WTC11 (cell line): Measurements from ENCODE around the gene ANO2. TPM values are rescaled to one million over a fixed set of nuclear protein-coding genes. Genes with fewer than 3 reads are reported as not detected.

Experiments used
- ATAC-seq: fragments of 200-7000 bp; cut with Tn5 transposase; 2 replicates; pipeline ENCODE4 v1.10.0; 2021; ENCODE audit warnings: mild to moderate bottlenecking, moderate library complexity
- CTCF ChIA-PET: fragments of 300-600 bp; sonication (Branson Sonifier 250); formaldehyde crosslinking; loops from one replicate; lab custom pipeline; 2021; ENCODE audit warnings: antibody characterized with exemption; lab: Charles Lee
- POLR2A ChIA-PET: fragments of 350-600 bp; sonication (Branson Sonifier 250); formaldehyde crosslinking; loops from one replicate; lab custom pipeline; 2021; ENCODE audit warnings: antibody characterized with exemption; lab: Charles Lee
- DNase-seq: peaks from one replicate; pipeline ENCODE4 v3.0.0; 2021; ENCODE audit warnings: low spot score
- H3K27ac Mint-ChIP-seq: 2 replicates; pipeline ENCODE4 v1.8.0; 2021; ENCODE audit warnings: mixed read lengths
- H3K27me3 Mint-ChIP-seq: 2 replicates; pipeline ENCODE4 v1.8.0; 2021; ENCODE audit warnings: low read depth, mild to moderate bottlenecking, moderate library complexity, mixed read lengths
- H3K36me3 Mint-ChIP-seq: 2 replicates; pipeline ENCODE4 v1.8.0; 2021; ENCODE audit warnings: mixed read lengths
- H3K4me1 Mint-ChIP-seq: 2 replicates; pipeline ENCODE4 v1.8.0; 2022; ENCODE audit warnings: mixed read lengths
- H3K4me3 Mint-ChIP-seq: 2 replicates; pipeline ENCODE4 v1.8.0; 2021; ENCODE audit warnings: mild to moderate bottlenecking, moderate library complexity, mixed read lengths
- H3K9me3 Mint-ChIP-seq: 2 replicates; pipeline ENCODE4 v1.8.0; 2021; ENCODE audit warnings: mixed read lengths
- ATF1 ChIP-seq: sonication (generic); formaldehyde crosslinking; IDR thresholded peaks from 2 replicates; pipeline ENCODE4 v1.8.1; 2023; ENCODE audit warnings: mild to moderate bottlenecking, moderate library complexity, missing genetic modification reagents
- HMGA2 ChIP-seq: fragments of 250-450 bp; sonication (Bioruptor Pico); IDR thresholded peaks from 2 replicates; pipeline ENCODE4 v1.4.0; 2021; ENCODE audit warnings: mild to moderate bottlenecking, moderate library complexity
- IRF2 ChIP-seq: sonication (generic); formaldehyde crosslinking; IDR thresholded peaks from 2 replicates; pipeline ENCODE4 v1.8.0; 2022; ENCODE audit warnings: low read depth, missing genetic modification reagents, borderline replicate concordance
- MYBL2 ChIP-seq: sonication (generic); formaldehyde crosslinking; IDR thresholded peaks from 2 replicates; pipeline ENCODE4 v1.8.1; 2023; ENCODE audit warnings: mild to moderate bottlenecking, moderate library complexity, missing genetic modification reagents
- NFATC4 ChIP-seq: fragments of 250-450 bp; sonication (Bioruptor Pico); IDR thresholded peaks from 2 replicates; pipeline ENCODE4 v1.9.0; 2021; ENCODE audit warnings: mild to moderate bottlenecking
- NFYB ChIP-seq: sonication (generic); formaldehyde crosslinking; conservative IDR thresholded peaks from 2 replicates; pipeline ENCODE4 v1.8.0; 2022; ENCODE audit warnings: low read depth, missing genetic modification reagents
- OVOL2 ChIP-seq: fragments of 250-450 bp; sonication (Bioruptor Pico); IDR thresholded peaks from 2 replicates; pipeline ENCODE4 v1.9.0; 2021; ENCODE audit warnings: mild to moderate bottlenecking, borderline replicate concordance
- PRRX2 ChIP-seq: fragments of 250-450 bp; sonication (Bioruptor Pico); IDR thresholded peaks from 2 replicates; pipeline ENCODE4 v1.8.0; 2021; ENCODE audit warnings: mild to moderate bottlenecking
- SMAD3 ChIP-seq: sonication (generic); formaldehyde crosslinking; IDR thresholded peaks from 2 replicates; pipeline ENCODE4 v1.8.0; 2022; ENCODE audit warnings: missing genetic modification reagents, mild to moderate bottlenecking, borderline replicate concordance
- SOX15 ChIP-seq: fragments of 250-450 bp; sonication (Bioruptor Pico); IDR thresholded peaks from 2 replicates; pipeline ENCODE4 v1.9.0; 2021; ENCODE audit warnings: mild to moderate bottlenecking
- TP53 ChIP-seq: sonication (generic); formaldehyde crosslinking; IDR thresholded peaks from 2 replicates; pipeline ENCODE4 v1.8.1; 2023; ENCODE audit warnings: mild to moderate bottlenecking, missing genetic modification reagents
- ZMAT4 ChIP-seq: fragments of 250-450 bp; sonication (Bioruptor Pico); IDR thresholded peaks from 2 replicates; pipeline ENCODE4 v1.9.0; 2021; ENCODE audit warnings: mild to moderate bottlenecking
- ZNF219 ChIP-seq: sonication (generic); formaldehyde crosslinking; IDR thresholded peaks from 2 replicates; pipeline ENCODE4 v1.8.0; 2023; ENCODE audit warnings: missing genetic modification reagents, mild to moderate bottlenecking, borderline replicate concordance
- ZNF317 ChIP-seq: sonication (generic); formaldehyde crosslinking; IDR thresholded peaks from 2 replicates; pipeline ENCODE4 v1.8.1; 2023; ENCODE audit warnings: low read depth, mild to moderate bottlenecking, moderate library complexity, missing genetic modification reagents, borderline replicate concordance
- ZNF396 ChIP-seq: fragments of 250-450 bp; sonication (Bioruptor Pico); IDR thresholded peaks from 2 replicates; pipeline ENCODE4 v1.8.0; 2021; ENCODE audit warnings: mild to moderate bottlenecking, moderate library complexity, borderline replicate concordance
- total RNA-seq: library from RNA; stranded (reverse); gene quantifications from 3 replicates; pipeline ENCODE4 v1.2.3, GENCODE V29; 2021
- TF ChIP-seq, protein P1 (sequence below): sonication (generic); formaldehyde crosslinking; IDR thresholded peaks from 2 replicates; pipeline ENCODE4 v1.8.0; 2022; ENCODE audit warnings: mild to moderate bottlenecking, missing genetic modification reagents
- TF ChIP-seq, protein P2 (sequence below): fragments of 250-450 bp; sonication (Bioruptor Pico); IDR thresholded peaks from 2 replicates; pipeline ENCODE4 v1.9.0; 2021; ENCODE audit warnings: moderate library complexity, mild to moderate bottlenecking, inconsistent platforms, borderline replicate concordance
- TF ChIP-seq, protein P3 (sequence below): sonication (generic); formaldehyde crosslinking; IDR thresholded peaks from 2 replicates; pipeline ENCODE4 v1.8.0; 2022; ENCODE audit warnings: missing genetic modification reagents
- TF ChIP-seq, protein P4 (sequence below): fragments of 250-450 bp; sonication (Bioruptor Pico); IDR thresholded peaks from 2 replicates; pipeline ENCODE4 v1.8.0; 2021; ENCODE audit warnings: mild to moderate bottlenecking
- TF ChIP-seq, protein P5 (sequence below): sonication (generic); formaldehyde crosslinking; IDR thresholded peaks from 2 replicates; pipeline ENCODE4 v1.8.1; 2022; ENCODE audit warnings: low read depth, missing genetic modification reagents, borderline replicate concordance

ANO2 gene
- total RNA-seq, 1 experiment from 2014 or later: 2.8 TPM

DNA sequence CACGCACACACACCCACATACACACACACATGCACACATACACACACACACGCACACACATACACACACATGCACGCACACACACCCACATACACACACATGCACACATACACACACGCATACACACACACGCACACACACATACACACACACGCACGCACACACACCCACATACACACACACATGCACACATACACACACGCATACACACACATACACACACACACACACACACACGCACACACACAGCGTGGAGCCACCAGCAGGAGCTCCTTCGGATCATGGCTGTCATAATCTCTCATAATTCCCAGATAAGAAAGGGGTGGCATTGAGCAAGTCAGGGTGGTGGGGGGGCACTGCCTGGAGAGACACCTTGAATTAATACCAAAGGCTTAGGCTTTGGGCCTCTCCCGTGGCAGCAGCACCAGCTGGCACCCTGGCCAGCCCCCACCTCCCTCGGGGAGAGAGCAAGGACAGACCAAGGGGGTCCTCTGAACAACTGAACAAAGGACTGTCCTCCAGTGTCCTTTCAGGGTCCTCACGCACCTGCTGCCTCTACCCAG, 21.9 kb downstream of the ANO2 start (continued):
- no peak for TF ChIP-seq ZMAT4 (CRISPR knock-in tag)

DNA sequence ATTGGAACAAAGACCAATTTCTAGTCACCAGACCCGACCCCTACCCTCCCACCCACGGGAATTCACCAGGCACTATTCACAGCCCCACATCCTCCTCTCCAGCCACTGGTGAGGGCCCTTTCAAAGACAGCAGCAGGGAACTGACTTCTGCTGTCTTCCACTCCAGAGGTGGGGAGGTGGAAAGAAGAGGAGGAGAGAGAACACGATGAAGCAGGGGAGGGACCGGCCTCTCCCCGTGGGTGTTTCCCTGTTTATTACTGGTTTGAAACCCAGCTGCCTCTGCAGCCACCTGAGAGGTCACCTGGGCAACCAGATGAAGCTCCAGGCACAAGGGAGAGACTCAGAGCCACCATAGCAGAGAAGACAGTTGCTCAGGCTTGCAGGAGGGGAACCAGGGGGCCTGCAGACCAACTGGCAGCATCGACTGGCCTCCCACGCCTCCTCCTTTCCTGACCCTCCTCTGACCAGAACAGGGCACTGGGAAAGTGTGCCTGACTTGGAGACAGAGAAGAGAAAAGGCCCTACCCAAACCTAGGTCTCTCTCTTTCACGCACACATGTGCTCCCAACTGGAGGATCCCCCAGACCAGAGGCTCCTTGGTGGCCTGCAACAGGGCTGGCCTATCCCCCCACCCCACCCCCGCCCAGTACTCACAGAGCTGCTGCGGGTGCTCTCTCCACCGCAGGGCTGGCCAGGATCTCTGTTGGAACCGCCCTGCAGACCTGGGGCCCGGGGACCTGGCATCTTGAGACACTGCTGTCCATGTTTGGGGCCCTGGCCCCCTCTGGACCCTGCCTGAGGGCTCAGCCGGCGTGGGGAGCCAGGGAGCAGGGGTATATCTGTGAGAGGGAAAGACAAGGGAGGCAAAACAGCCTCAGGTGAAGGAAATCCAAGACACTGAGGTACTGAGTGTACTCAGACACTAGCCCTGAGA, 22.8 kb downstream of the ANO2 start:
- ChIA-PET POLR2A (interaction anchor here (0.6 kb wide), 1 partner anchor 162 kb away, joined by 3 read pairs; no protein-coding TSS in a partner anchor), CTCF (interaction anchor here (0.6 to 2.6 kb wide), 2 partner anchors 66 to 208 kb away, joined by 3 to 12 read pairs; no protein-coding TSS in a partner anchor)
- Mint-ChIP-seq H3K9me3 (no peaks in the 10 kb centered on the region), H3K4me1 (peaks cover 13% of the 10 kb centered on the region), H3K27me3 (no peaks in the 10 kb centered on the region), H3K27ac (no peak overlapping the region), H3K36me3 (peaks cover 2% of the 10 kb centered on the region; the same call in 1 of the 2 replicates), H3K4me3 (no peak overlapping the region)
- TF ChIP-seq MYBL2 (CRISPR knock-in tag) (no peak), SMAD3 (CRISPR knock-in tag) (no peak)
- no peak for DNase-seq
- no peak for ATAC-seq

DNA sequence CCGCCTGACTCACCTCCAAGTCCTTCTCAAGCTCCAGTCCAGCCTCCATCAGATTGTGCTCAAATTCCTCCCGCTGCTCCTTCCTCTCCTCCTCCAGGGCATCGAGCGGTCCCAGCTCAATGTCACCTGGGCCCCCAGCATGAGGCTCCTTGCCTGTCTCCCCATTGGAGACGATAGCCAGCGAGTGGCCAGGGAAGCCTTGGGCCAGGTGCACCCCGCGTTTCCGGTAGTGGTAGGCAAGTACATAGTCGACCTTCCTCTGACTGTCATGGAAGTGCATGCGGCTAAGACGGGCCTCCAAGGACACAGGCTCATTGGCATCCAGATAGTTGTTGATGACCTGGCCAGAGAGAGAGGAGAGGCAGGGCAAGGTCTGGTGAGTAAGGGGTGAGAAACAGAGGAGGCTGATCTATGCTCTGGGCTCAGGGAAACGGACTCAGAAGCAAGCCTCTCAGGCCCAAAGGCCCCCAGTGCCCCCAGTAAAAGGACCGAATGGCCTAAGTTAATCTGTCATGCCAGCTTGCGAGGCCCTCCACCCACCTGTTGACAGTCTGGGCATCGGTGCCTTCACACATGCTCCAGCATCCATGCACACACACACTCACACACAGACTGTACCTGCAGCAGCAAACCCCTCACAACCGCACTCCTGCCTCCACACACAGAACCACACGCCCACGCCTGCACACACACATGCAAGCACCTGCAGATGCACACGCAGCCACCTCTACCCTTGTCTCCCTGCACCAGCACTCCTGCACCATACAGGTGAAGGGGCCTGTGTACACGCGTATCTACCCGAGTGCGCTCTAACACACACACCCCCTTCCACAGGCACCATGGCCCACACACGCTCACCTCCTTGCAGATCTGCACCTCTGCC, 23.8 kb downstream of the ANO2 start:
- H3K27me3 Mint-ChIP-seq: no peaks in the 10 kb centered on the region
- H3K27ac Mint-ChIP-seq: no peak overlapping the region
- TF ChIP-seq HMGA2 (CRISPR knock-in tag) (no peak), OVOL2 (no peak), ATF1 (CRISPR knock-in tag) (no peak), ZNF396 (CRISPR knock-in tag) (no peak), NFYB (CRISPR knock-in tag) (no peak), TP53 (CRISPR knock-in tag) (no peak), ZMAT4 (CRISPR knock-in tag) (no peak), NFATC4 (CRISPR knock-in tag) (no peak), PRRX2 (no peak), ZNF219 (no peak), IRF2 (CRISPR knock-in tag) (no peak), ZNF317 (CRISPR knock-in tag) (no peak), SOX15 (CRISPR knock-in tag) (no peak)
- TF ChIP-seq, protein P1, sequence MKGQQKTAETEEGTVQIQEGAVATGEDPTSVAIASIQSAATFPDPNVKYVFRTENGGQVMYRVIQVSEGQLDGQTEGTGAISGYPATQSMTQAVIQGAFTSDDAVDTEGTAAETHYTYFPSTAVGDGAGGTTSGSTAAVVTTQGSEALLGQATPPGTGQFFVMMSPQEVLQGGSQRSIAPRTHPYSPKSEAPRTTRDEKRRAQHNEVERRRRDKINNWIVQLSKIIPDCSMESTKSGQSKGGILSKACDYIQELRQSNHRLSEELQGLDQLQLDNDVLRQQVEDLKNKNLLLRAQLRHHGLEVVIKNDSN (CRISPR knock-in tag): no peak
- TF ChIP-seq, protein P2, sequence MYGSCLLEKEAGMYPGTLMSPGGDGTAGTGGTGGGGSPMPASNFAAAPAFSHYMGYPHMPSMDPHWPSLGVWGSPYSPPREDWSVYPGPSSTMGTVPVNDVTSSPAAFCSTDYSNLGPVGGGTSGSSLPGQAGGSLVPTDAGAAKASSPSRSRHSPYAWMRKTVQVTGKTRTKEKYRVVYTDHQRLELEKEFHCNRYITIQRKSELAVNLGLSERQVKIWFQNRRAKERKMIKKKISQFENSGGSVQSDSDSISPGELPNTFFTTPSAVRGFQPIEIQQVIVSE (CRISPR knock-in tag): no peak
- TF ChIP-seq, protein P3, sequence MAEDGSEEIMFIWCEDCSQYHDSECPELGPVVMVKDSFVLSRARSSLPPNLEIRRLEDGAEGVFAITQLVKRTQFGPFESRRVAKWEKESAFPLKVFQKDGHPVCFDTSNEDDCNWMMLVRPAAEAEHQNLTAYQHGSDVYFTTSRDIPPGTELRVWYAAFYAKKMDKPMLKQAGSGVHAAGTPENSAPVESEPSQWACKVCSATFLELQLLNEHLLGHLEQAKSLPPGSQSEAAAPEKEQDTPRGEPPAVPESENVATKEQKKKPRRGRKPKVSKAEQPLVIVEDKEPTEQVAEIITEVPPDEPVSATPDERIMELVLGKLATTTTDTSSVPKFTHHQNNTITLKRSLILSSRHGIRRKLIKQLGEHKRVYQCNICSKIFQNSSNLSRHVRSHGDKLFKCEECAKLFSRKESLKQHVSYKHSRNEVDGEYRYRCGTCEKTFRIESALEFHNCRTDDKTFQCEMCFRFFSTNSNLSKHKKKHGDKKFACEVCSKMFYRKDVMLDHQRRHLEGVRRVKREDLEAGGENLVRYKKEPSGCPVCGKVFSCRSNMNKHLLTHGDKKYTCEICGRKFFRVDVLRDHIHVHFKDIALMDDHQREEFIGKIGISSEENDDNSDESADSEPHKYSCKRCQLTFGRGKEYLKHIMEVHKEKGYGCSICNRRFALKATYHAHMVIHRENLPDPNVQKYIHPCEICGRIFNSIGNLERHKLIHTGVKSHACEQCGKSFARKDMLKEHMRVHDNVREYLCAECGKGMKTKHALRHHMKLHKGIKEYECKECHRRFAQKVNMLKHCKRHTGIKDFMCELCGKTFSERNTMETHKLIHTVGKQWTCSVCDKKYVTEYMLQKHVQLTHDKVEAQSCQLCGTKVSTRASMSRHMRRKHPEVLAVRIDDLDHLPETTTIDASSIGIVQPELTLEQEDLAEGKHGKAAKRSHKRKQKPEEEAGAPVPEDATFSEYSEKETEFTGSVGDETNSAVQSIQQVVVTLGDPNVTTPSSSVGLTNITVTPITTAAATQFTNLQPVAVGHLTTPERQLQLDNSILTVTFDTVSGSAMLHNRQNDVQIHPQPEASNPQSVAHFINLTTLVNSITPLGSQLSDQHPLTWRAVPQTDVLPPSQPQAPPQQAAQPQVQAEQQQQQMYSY (CRISPR knock-in tag): no peak
- TF ChIP-seq, protein P4, sequence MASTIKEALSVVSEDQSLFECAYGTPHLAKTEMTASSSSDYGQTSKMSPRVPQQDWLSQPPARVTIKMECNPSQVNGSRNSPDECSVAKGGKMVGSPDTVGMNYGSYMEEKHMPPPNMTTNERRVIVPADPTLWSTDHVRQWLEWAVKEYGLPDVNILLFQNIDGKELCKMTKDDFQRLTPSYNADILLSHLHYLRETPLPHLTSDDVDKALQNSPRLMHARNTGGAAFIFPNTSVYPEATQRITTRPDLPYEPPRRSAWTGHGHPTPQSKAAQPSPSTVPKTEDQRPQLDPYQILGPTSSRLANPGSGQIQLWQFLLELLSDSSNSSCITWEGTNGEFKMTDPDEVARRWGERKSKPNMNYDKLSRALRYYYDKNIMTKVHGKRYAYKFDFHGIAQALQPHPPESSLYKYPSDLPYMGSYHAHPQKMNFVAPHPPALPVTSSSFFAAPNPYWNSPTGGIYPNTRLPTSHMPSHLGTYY (CRISPR knock-in tag): no peak
- TF ChIP-seq, protein P5, sequence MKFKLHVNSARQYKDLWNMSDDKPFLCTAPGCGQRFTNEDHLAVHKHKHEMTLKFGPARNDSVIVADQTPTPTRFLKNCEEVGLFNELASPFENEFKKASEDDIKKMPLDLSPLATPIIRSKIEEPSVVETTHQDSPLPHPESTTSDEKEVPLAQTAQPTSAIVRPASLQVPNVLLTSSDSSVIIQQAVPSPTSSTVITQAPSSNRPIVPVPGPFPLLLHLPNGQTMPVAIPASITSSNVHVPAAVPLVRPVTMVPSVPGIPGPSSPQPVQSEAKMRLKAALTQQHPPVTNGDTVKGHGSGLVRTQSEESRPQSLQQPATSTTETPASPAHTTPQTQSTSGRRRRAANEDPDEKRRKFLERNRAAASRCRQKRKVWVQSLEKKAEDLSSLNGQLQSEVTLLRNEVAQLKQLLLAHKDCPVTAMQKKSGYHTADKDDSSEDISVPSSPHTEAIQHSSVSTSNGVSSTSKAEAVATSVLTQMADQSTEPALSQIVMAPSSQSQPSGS (CRISPR knock-in tag): no peak
- peaks cover 2% of the 10 kb centered on the region; the same call in 1 of the 2 replicates for H3K36me3 Mint-ChIP-seq
- ATAC-seq (no peak), DNase-seq (no peak)
- ChIA-PET POLR2A (no interaction called here), CTCF (no interaction called here)
- peaks cover 13% of the 10 kb centered on the region for H3K4me1 Mint-ChIP-seq
- no peak overlapping the region for H3K4me3 Mint-ChIP-seq
- no peaks in the 10 kb centered on the region for H3K9me3 Mint-ChIP-seq
